Measurements from ENCODE around the gene SHD. TPM values are rescaled to one million over a fixed set of nuclear protein-coding genes. Genes with fewer than 3 reads are reported as not detected.

SHD gene
- total and polyA plus RNA-seq, 9 of the 15 experiments (the other 6 are each of a cell fraction or from before 2014, with no cell fraction given): 0.05 to 0.62 (median 0.15) TPM; not detected in 5

GRCh38 chr19:4337906-4338440 is 58.9 kb downstream of the SHD start (continued):
- TF ChIP-seq ZNF609 (CRISPR knock-in tag; IDR thresholded peaks at IDR 0.05; ENCODE audit: borderline replicate concordance) (no peak), ZNF121 (CRISPR knock-in tag; conservative IDR thresholded peaks at IDR 0.05) (no peak), ZSCAN32 (CRISPR knock-in tag; IDR thresholded peaks at IDR 0.05) (no peak), JUNB (CRISPR knock-in tag; conservative IDR thresholded peaks at IDR 0.05) (no peak), TSHZ1 (CRISPR knock-in tag; IDR thresholded peaks at IDR 0.05) (no peak), ZNF586 (CRISPR knock-in tag; conservative IDR thresholded peaks at IDR 0.05) (no peak), KLF16 (IDR thresholded peaks at IDR 0.05) (no peak), TCFL5 (CRISPR knock-in tag; conservative IDR thresholded peaks at IDR 0.05) (no peak), SOX6 (IDR thresholded peaks at IDR 0.05) (peak; percentile 31; the same call in 1 of the 2 replicates), SP2 (IDR thresholded peaks at IDR 0.05; ENCODE audit: extremely low read depth, low read depth, low read length, poor library complexity, severe bottlenecking) (no peak), BCOR (IDR thresholded peaks at IDR 0.05) (no peak), BHLHE40 (IDR thresholded peaks at IDR 0.05; ENCODE audit: low read length) (peak; percentile 26; the same call in 1 of the 2 replicates), HSF4 (CRISPR knock-in tag; IDR thresholded peaks at IDR 0.05; ENCODE audit: borderline replicate concordance) (no peak), ZNF740 (CRISPR knock-in tag; IDR thresholded peaks at IDR 0.05) (no peak), ZNF740 (tag; IDR thresholded peaks at IDR 0.05) (no peak), MYNN (IDR thresholded peaks at IDR 0.05) (no peak), MYNN (CRISPR knock-in tag; IDR thresholded peaks at IDR 0.05) (no peak), RFX1 (IDR thresholded peaks at IDR 0.05) (peak; percentile 87), EGR1 (conservative IDR thresholded peaks at IDR 0.05) (no peak)
